Activated CD8-positive, alpha-beta memory T cell treated with anti-CD3 and anti-CD28 coated beads, Interleukin-2, amount 10 ng/mL, durations not matched to agents 7 days and 5 days (primary cell): ENCODE results near the gene MAP7D2. TPM values are rescaled to one million over a fixed set of nuclear protein-coding genes. Genes with fewer than 3 reads are reported as not detected.
A peak's percentile ranks its signal among the peaks of the same experiment; 100 is the strongest.

Experiments
- ATAC-seq: fragments of 150-1000 bp; cut with Tn5 transposase; one replicate; pipeline ENCODE4 v1.10.0; 2021; ENCODE audit warnings: moderate library complexity
- CTCF ChIA-PET: fragments of 350-600 bp; sonication (Branson Sonifier 250); formaldehyde crosslinking; loops from one replicate; lab custom pipeline; 2021; ENCODE audit warnings: antibody characterized with exemption; lab: Charles Lee
- DNase-seq: peaks from one replicate; pipeline ENCODE4 v3.0.0-alpha.2; 2020
- H3K27ac Mint-ChIP-seq: one replicate; pipeline ENCODE4 v1.8.0; 2021; ENCODE audit warnings: mild to moderate bottlenecking, mixed read lengths
- H3K27me3 Mint-ChIP-seq: one replicate; pipeline ENCODE4 v1.8.0; 2021; ENCODE audit warnings: mixed read lengths
- H3K36me3 Mint-ChIP-seq: one replicate; pipeline ENCODE4 v1.8.0; 2021; ENCODE audit warnings: mild to moderate bottlenecking, mixed read lengths
- H3K4me1 Mint-ChIP-seq: one replicate; pipeline ENCODE4 v1.8.0; 2021; ENCODE audit warnings: mixed read lengths
- H3K4me3 Mint-ChIP-seq: one replicate; pipeline ENCODE4 v1.8.0; 2021; ENCODE audit warnings: mild to moderate bottlenecking, moderate library complexity, mixed read lengths
- H3K9me3 Mint-ChIP-seq: one replicate; pipeline ENCODE4 v1.8.0; 2022; ENCODE audit warnings: low read depth, mixed read lengths
- total RNA-seq, 2 experiments: library from RNA; stranded (reverse); gene quantifications; one replicate each; pipeline ENCODE4 v1.2.3, GENCODE V29; 2021

MAP7D2 gene
- total RNA-seq, 2 experiments from 2014 or later = 0.15 to 0.40 TPM

- Mint-ChIP-seq H3K4me3 (no peak overlapping the region), H3K36me3 (no peaks in the 10 kb centered on the region), H3K27ac (no peak overlapping the region), H3K9me3 (no peaks in the 10 kb centered on the region), H3K27me3 (no peaks in the 10 kb centered on the region), H3K4me1 (no peaks in the 10 kb centered on the region)
- CTCF ChIA-PET = no interaction called here
- DNase-seq (no peak), ATAC-seq (no peak)
These were observed 26.9 kb downstream of the MAP7D2 start for GRCh38 chrX:20089845-20090244.

- CTCF ChIA-PET = interaction anchor here (2.1 kb wide), 1 partner anchor 10 kb away, joined by 4 read pairs; no protein-coding TSS in a partner anchor
- DNase-seq = no peak
- H3K36me3 Mint-ChIP-seq = no peaks in the 10 kb centered on the region
- H3K4me1 Mint-ChIP-seq = no peaks in the 10 kb centered on the region
- H3K27me3 Mint-ChIP-seq = peaks cover 2% of the 10 kb centered on the region
- no peak for ATAC-seq
- H3K27ac Mint-ChIP-seq = no peak overlapping the region
- no peak overlapping the region for H3K4me3 Mint-ChIP-seq
- no peaks in the 10 kb centered on the region for H3K9me3 Mint-ChIP-seq
These were observed 36.4 kb downstream of the MAP7D2 start for GRCh38 chrX:20080277-20080676.

- CTCF ChIA-PET = interaction anchor here (1.4 to 2.6 kb wide), 2 partner anchors 8 to 167 kb away, joined by 4 to 8 read pairs; no protein-coding TSS in a partner anchor
- H3K9me3 Mint-ChIP-seq = no peaks in the 10 kb centered on the region
- peaks cover 2% of the 10 kb centered on the region for H3K27me3 Mint-ChIP-seq
- no peaks in the 10 kb centered on the region for H3K4me1 Mint-ChIP-seq
- DNase-seq (no peak), ATAC-seq (peak; percentile 30)
- H3K4me3 Mint-ChIP-seq = no peak overlapping the region
- H3K36me3 Mint-ChIP-seq = no peaks in the 10 kb centered on the region
- H3K27ac Mint-ChIP-seq = no peak overlapping the region
These were observed 45.1 kb downstream of the MAP7D2 start for GRCh38 chrX:20071511-20072079.

DNA sequence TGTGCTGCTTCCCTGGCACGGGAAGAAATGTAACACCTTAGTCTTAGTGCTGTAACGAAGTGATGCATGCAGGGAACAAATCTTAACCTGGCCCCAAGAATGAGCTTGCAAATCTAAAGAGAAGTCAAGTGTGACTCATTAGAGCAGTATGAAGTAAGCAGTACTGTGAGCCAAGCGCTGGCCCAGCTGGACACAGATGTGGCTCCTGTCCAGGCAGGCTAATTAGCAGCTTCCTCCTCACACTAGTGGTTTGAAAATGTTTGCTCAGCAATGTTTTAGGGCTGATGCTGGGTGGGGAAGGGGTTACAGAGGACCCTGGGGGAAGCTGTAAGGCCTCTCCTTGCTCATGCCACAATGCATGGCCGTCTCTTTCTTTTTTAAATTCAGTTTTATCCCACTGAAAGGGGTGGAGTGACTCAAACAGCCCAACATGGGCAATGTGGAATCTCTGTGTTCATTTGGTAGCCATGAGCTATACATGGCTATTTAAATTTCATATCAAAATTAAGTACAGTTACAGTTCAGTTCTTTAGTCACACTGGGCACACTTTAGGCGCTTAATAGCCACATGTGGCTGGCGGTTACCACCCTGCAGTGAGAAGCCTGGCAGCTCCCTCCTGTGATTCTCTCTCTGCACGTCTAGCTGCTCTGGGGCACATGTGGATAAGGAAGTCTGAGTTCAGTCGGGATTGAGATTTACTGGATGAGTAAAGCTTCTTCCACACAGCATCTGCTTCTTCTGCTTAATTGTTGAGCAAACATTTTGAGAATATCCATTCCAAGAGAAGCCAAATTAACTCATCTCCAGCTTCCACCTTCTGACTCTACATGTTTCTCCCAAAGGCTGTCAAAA lies 48.8 kb downstream of the MAP7D2 start:
- Mint-ChIP-seq H3K9me3 (no peaks in the 10 kb centered on the region), H3K27ac (no peak overlapping the region), H3K27me3 (no peaks in the 10 kb centered on the region), H3K4me3 (no peak overlapping the region), H3K36me3 (no peaks in the 10 kb centered on the region), H3K4me1 (no peaks in the 10 kb centered on the region)
- CTCF ChIA-PET = interaction anchor here (2.3 kb wide), 1 partner anchor 163 kb away, joined by 12 read pairs; no protein-coding TSS in a partner anchor
- no peak for ATAC-seq
- DNase-seq = no peak

GRCh38 chrX:20066968-20067708 lies 49.6 kb downstream of the MAP7D2 start:
- H3K36me3 Mint-ChIP-seq = no peaks in the 10 kb centered on the region
- no peak overlapping the region for H3K4me3 Mint-ChIP-seq
- H3K9me3 Mint-ChIP-seq = no peaks in the 10 kb centered on the region
- H3K4me1 Mint-ChIP-seq = peaks cover under 1% of the 10 kb centered on the region
- DNase-seq (no peak), ATAC-seq (peak; percentile 66)
- no peaks in the 10 kb centered on the region for H3K27me3 Mint-ChIP-seq
- CTCF ChIA-PET = interaction anchor here (2.3 kb wide), 1 partner anchor 162 kb away, joined by 12 read pairs; no protein-coding TSS in a partner anchor
- no peak overlapping the region for H3K27ac Mint-ChIP-seq

DNA sequence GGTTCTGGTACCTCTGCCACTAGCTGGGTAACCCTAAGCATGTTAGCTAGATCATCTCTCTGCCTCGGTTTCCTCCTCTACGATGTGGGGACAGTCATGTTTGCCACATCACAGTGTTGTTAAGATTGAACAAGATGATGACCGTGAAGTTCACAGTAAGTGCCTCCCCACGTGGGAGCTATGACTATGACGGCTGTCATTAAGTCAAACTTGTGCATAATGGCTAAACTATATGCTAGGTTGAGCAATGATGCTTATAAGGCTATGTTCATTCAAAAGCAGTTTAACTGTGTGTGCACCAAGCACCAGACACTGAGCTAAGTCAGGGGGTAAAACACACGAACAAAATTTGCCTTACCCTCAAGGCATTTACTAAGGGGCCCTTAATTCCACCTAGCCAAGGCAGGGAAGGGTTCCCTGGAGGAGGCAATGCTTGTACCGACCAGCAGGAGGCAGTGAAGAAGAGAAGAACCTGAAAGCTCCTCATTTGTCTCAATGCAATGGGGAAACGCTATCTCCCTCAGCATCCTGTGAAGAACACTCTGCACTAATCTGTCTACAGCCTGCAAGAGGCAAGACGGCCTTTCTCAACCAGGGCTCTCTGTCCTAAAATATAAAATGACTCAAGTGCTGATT lies 52.9 kb downstream of the MAP7D2 start:
- Mint-ChIP-seq H3K9me3 (no peaks in the 10 kb centered on the region), H3K27ac (no peak overlapping the region), H3K27me3 (no peaks in the 10 kb centered on the region), H3K36me3 (no peaks in the 10 kb centered on the region), H3K4me1 (peaks cover 16% of the 10 kb centered on the region), H3K4me3 (no peak overlapping the region)
- CTCF ChIA-PET = interaction anchor here (1.5 to 1.6 kb wide), 2 partner anchors 159 to 692 kb away, joined by 3 to 5 read pairs; no protein-coding TSS in a partner anchor
- ATAC-seq = no peak
- no peak for DNase-seq

- Mint-ChIP-seq H3K9me3 (no peaks in the 10 kb centered on the region), H3K36me3 (no peaks in the 10 kb centered on the region), H3K27ac (no peak overlapping the region), H3K4me3 (no peak overlapping the region), H3K4me1 (peaks cover 16% of the 10 kb centered on the region), H3K27me3 (peaks cover 3% of the 10 kb centered on the region)
- no peak for DNase-seq
- CTCF ChIA-PET = interaction anchor here (1.5 to 1.6 kb wide), 2 partner anchors 158 to 691 kb away, joined by 3 to 5 read pairs; no protein-coding TSS in a partner anchor
- ATAC-seq = no peak
These were observed 53.6 kb downstream of the MAP7D2 start for GRCh38 chrX:20063153-20063552.

- Mint-ChIP-seq H3K4me3 (no peak overlapping the region), H3K4me1 (peaks cover 16% of the 10 kb centered on the region), H3K9me3 (no peaks in the 10 kb centered on the region), H3K36me3 (no peaks in the 10 kb centered on the region), H3K27me3 (peaks cover 3% of the 10 kb centered on the region), H3K27ac (no peak overlapping the region)
- CTCF ChIA-PET = interaction anchor here (2.0 kb wide), 1 partner anchor 157 kb away, joined by 10 read pairs; no protein-coding TSS in a partner anchor
- ATAC-seq = no peak
- DNase-seq = no peak
These were observed 54.9 kb downstream of the MAP7D2 start for GRCh38 chrX:20061855-20062254.

DNA sequence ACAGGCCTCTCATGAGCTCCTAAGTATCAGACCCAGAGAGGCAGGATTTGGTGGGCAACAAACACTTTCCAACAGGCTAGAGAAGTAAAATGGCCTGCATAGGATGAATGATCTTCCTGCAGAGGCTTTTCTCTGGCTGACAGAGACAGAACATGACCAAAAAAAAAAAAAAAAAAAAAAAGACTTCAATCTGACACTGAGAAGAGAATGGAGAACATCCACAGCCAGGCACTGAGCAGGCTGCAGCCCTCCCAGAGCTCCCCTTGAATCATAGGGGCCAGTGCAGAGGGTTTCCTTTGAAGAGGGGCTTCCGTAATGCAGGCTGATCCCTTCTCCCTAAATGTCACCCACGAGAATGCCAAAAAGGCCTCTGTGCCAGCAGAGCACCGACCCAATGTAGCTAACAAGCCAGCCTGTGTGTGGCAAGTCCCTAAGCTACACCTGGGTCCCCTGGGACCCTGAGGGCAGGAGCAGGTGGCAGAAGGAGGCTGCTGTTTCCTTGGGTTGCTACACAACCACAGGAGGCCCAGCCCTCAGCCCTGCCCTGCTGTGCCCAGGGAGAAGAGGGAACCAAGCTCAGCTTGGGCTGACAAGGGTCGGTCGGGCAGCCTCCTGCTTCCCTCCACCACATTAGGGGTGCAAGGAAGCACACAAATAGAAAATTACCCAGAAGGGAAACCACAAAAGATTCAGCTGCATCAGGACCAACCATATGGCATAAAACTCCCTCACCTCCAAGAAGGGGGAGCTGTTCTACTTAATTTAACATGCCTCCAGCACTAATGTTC lies 55.6 kb downstream of the MAP7D2 start:
- CTCF ChIA-PET = interaction anchor here (2.0 kb wide), 1 partner anchor 156 kb away, joined by 10 read pairs; no protein-coding TSS in a partner anchor
- no peak for DNase-seq
- H3K36me3 Mint-ChIP-seq = no peaks in the 10 kb centered on the region
- peaks cover 16% of the 10 kb centered on the region for H3K4me1 Mint-ChIP-seq
- peaks cover 3% of the 10 kb centered on the region for H3K27me3 Mint-ChIP-seq
- no peak for ATAC-seq
- H3K27ac Mint-ChIP-seq = no peak overlapping the region
- no peaks in the 10 kb centered on the region for H3K9me3 Mint-ChIP-seq
- no peak overlapping the region for H3K4me3 Mint-ChIP-seq

DNA sequence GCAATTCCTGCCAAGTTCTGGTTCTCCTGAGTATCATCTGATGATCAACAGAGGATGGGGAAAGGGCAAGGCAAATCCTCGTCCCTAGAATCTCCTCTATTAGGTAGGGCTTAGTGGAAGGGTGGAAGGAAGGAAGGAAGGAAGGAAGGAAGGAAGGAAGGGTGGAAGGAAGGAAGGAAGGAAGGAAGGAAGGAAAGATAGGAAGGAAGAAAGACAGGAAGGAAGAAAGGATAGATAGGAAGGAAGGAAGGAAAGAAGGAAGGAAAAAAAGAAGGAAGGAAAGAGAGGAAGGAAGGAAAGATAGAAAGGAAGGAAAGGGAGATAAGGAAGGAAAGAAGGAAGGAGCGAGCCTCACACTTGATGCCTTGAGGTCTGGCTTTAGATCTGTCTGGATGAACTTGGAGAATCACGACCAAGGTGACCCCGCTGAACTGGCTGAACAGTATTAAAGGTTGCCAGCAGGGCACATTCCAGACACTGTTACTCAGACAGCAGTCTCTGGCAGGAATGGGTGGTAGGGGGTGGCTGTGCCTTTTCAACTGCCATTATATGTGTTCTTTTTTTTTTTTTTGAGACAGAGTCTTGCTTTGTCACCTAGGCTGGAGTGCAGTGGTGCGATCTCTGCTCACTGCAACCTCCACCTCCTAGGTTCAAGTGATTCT lies 57.1 kb downstream of the MAP7D2 start:
- no peaks in the 10 kb centered on the region for H3K36me3 Mint-ChIP-seq
- peaks cover 16% of the 10 kb centered on the region for H3K4me1 Mint-ChIP-seq
- H3K27me3 Mint-ChIP-seq = peaks cover 6% of the 10 kb centered on the region
- DNase-seq (no peak), ATAC-seq (no peak)
- H3K9me3 Mint-ChIP-seq = no peaks in the 10 kb centered on the region
- no peak overlapping the region for H3K27ac Mint-ChIP-seq
- CTCF ChIA-PET = no interaction called here
- H3K4me3 Mint-ChIP-seq = no peak overlapping the region

- DNase-seq (no peak), ATAC-seq (no peak)
- Mint-ChIP-seq H3K36me3 (no peaks in the 10 kb centered on the region), H3K4me3 (no peak overlapping the region), H3K27ac (no peak overlapping the region), H3K4me1 (peaks cover 16% of the 10 kb centered on the region), H3K27me3 (peaks cover 6% of the 10 kb centered on the region), H3K9me3 (no peaks in the 10 kb centered on the region)
- CTCF ChIA-PET = interaction anchor here (1.4 kb wide), 1 partner anchor 152 kb away, joined by 3 read pairs; no protein-coding TSS in a partner anchor
These were observed 59.2 kb downstream of the MAP7D2 start for GRCh38 chrX:20057479-20057878.

GRCh38 chrX:20056704-20057103 lies 60.0 kb downstream of the MAP7D2 start:
- DNase-seq = no peak
- no peaks in the 10 kb centered on the region for H3K9me3 Mint-ChIP-seq

More at GRCh38 chrX:20056704-20057103, 60.0 kb downstream of the MAP7D2 start:
- Mint-ChIP-seq H3K27ac (no peak overlapping the region), H3K4me3 (no peak overlapping the region), H3K27me3 (peaks cover 6% of the 10 kb centered on the region), H3K4me1 (peaks cover 11% of the 10 kb centered on the region), H3K36me3 (no peaks in the 10 kb centered on the region)
- no peak for ATAC-seq
- CTCF ChIA-PET = no interaction called here
